ENCODE measurements around the gene HNF4A. TPM values are rescaled to one million over a fixed set of nuclear protein-coding genes. Genes with fewer than 3 reads are reported as not detected.

HNF4A gene
- total RNA-seq, 1 experiment from 2014 or later: 0.15 TPM

GRCh38 chr20:44348168-44348659 lies 7.3 kb upstream of the HNF4A start:
- H3K27ac Mint-ChIP-seq: no peak overlapping the region
- TF ChIP-seq GABPB1 (CRISPR knock-in tag; IDR thresholded peaks at IDR 0.05) (no peak), ZMAT4 (CRISPR knock-in tag; IDR thresholded peaks at IDR 0.05) (no peak)
- H3K36me3 Mint-ChIP-seq: no peaks in the 10 kb centered on the region
- no peaks in the 10 kb centered on the region for H3K27me3 Mint-ChIP-seq (ENCODE audit: low read depth)
- no peak overlapping the region for H3K4me3 Mint-ChIP-seq
- 0 out of 2 replicates have a peak, but pooled peaks cover 4% of the 10 kb centered on the region for H3K4me1 Mint-ChIP-seq
- no peak for DNase-seq (ENCODE audit: low spot score)
- CTCF ChIA-PET: interaction anchor here (0.8 kb wide), 1 partner anchor 131 kb away, joined by 3 read pairs; no protein-coding TSS in a partner anchor
- no peak for ATAC-seq
- no peaks in the 10 kb centered on the region for H3K9me3 Mint-ChIP-seq
- POLR2A ChIA-PET: no interaction called here

GRCh38 chr20:44349349-44349748 lies 6.2 kb upstream of the HNF4A start:
- no peak overlapping the region for H3K27ac Mint-ChIP-seq
- no peak overlapping the region for H3K4me3 Mint-ChIP-seq
- POLR2A ChIA-PET: no interaction called here
- no peak for DNase-seq (ENCODE audit: low spot score)
- H3K9me3 Mint-ChIP-seq: no peaks in the 10 kb centered on the region
- no peaks in the 10 kb centered on the region for H3K27me3 Mint-ChIP-seq (ENCODE audit: low read depth)
- no peak for ATAC-seq
- H3K36me3 Mint-ChIP-seq: no peaks in the 10 kb centered on the region
- 0 out of 2 replicates have a peak, but pooled peaks cover 4% of the 10 kb centered on the region for H3K4me1 Mint-ChIP-seq
- TF ChIP-seq ZMAT4 (CRISPR knock-in tag; IDR thresholded peaks at IDR 0.05): no peak
- no peak for TF ChIP-seq AR (CRISPR knock-in tag; IDR thresholded peaks at IDR 0.05)
- no peak for TF ChIP-seq NR3C1 (CRISPR knock-in tag; conservative IDR thresholded peaks at IDR 0.05; ENCODE audit: low read depth)
- TF ChIP-seq FOXK1 (CRISPR knock-in tag; IDR thresholded peaks at IDR 0.05): no peak
- TF ChIP-seq CTCF (IDR thresholded peaks at IDR 0.05): no peak
- TF ChIP-seq NFE2L1 (CRISPR knock-in tag; IDR thresholded peaks at IDR 0.05): no peak
- TF ChIP-seq MYBL2 (CRISPR knock-in tag; IDR thresholded peaks at IDR 0.05): no peak
- no peak for TF ChIP-seq E2F5 (CRISPR knock-in tag; IDR thresholded peaks at IDR 0.05)
- no peak for TF ChIP-seq FOXJ3 (CRISPR knock-in tag; IDR thresholded peaks at IDR 0.05; ENCODE audit: borderline replicate concordance)
- no peak for TF ChIP-seq IRF1 (CRISPR knock-in tag; IDR thresholded peaks at IDR 0.05)
- no peak for TF ChIP-seq RORB (CRISPR knock-in tag; IDR thresholded peaks at IDR 0.05)
- TF ChIP-seq MLX (CRISPR knock-in tag; IDR thresholded peaks at IDR 0.05): no peak
- TF ChIP-seq ATF3 (CRISPR knock-in tag; conservative IDR thresholded peaks at IDR 0.05): no peak
- no peak for TF ChIP-seq ZSCAN18 (CRISPR knock-in tag; IDR thresholded peaks at IDR 0.05)
- no peak for TF ChIP-seq NFYB (CRISPR knock-in tag; conservative IDR thresholded peaks at IDR 0.05; ENCODE audit: low read depth)
- TF ChIP-seq PREB (CRISPR knock-in tag; IDR thresholded peaks at IDR 0.05; ENCODE audit: borderline replicate concordance): no peak
- TF ChIP-seq IRF2 (CRISPR knock-in tag; IDR thresholded peaks at IDR 0.05; ENCODE audit: borderline replicate concordance, low read depth): no peak
- no peak for TF ChIP-seq USF2 (CRISPR knock-in tag; IDR thresholded peaks at IDR 0.05)
- no peak for TF ChIP-seq ZNF671 (CRISPR knock-in tag; IDR thresholded peaks at IDR 0.05)
- TF ChIP-seq GABPB1 (CRISPR knock-in tag; IDR thresholded peaks at IDR 0.05): no peak
- CTCF ChIA-PET: no interaction called here
